ENCODE data around the gene NEU3.

The NEU3 gene

GRCh38 chr11:74988541-74989259, at the start of gene NEU3:
Gene NEU3 (plus strand): TSS chr11:74988933. CDS start chr11:74989061, 128 bp downstream.
- peak within 1 kb of the TSS; percentile 96 for H3K4me2 ChIP-seq (ENCODE audit: low read depth, low read length)
- peaks cover 41% of the 10 kb centered on the region for H3K79me2 ChIP-seq (ENCODE audit: low read length)
- H3K4me3 ChIP-seq (ENCODE audit: low read length): peak within 1 kb of the TSS; percentile 86
- H3K4me1 ChIP-seq (ENCODE audit: low read length): peaks cover 7% of the 10 kb centered on the region; the same call in 1 of the 2 replicates
- peak within 1 kb of the TSS; percentile 77 for H3K9ac ChIP-seq (ENCODE audit: low read length)
- no peaks in the 10 kb centered on the region for H4K20me1 ChIP-seq (ENCODE audit: insufficient read depth, low read length)
- no peaks in the 10 kb centered on the region for H3K9me3 ChIP-seq (replicated peaks; ENCODE audit: insufficient read depth, low read length)
- H3K27ac ChIP-seq (ENCODE audit: low read length): peak within 1 kb of the TSS; percentile 75; the same call in 1 of the 2 replicates
- H3F3A ChIP-seq (ENCODE audit: insufficient read depth, low read length): peaks cover 41% of the 10 kb centered on the region
- DNase-seq: peak; percentile 91
- H2AFZ ChIP-seq (ENCODE audit: low read length): peak within 1 kb of the TSS; percentile 59
- H3K9me2 ChIP-seq (replicated peaks; ENCODE audit: insufficient read depth, low read length): no peaks in the 10 kb centered on the region
- no peaks in the 10 kb centered on the region for H3K36me3 ChIP-seq (replicated peaks; ENCODE audit: insufficient read depth, low read length)
- TF ChIP-seq CTCF (IDR thresholded peaks at IDR 0.05; ENCODE audit: low read length): no peak
- TF ChIP-seq EZH2phosphoT487 (IDR thresholded peaks at IDR 0.05; ENCODE audit: low read length): no peak
- TF ChIP-seq EZH2 (optimal IDR thresholded peaks at IDR 0.05; ENCODE audit: low read depth, low read length): no peak
- no peaks in the 10 kb centered on the region for H3K27me3 ChIP-seq (replicated peaks; ENCODE audit: insufficient read depth, low read length)

GRCh38 chr11:74941492-74941891, 47.2 kb upstream of the NEU3 start:
- H3K9ac ChIP-seq (ENCODE audit: low read length): no peak overlapping the region
- no peaks in the 10 kb centered on the region for H3K27me3 ChIP-seq (replicated peaks; ENCODE audit: insufficient read depth, low read length)
- H3K9me2 ChIP-seq (replicated peaks; ENCODE audit: insufficient read depth, low read length): no peaks in the 10 kb centered on the region
- H4K20me1 ChIP-seq (ENCODE audit: insufficient read depth, low read length): no peaks in the 10 kb centered on the region
- H3K4me1 ChIP-seq (ENCODE audit: low read length): peaks cover 19% of the 10 kb centered on the region
- H3K36me3 ChIP-seq (replicated peaks; ENCODE audit: insufficient read depth, low read length): 0 out of 2 replicates have a peak, but pooled peaks cover 2% of the 10 kb centered on the region
- no peak for TF ChIP-seq EZH2 (optimal IDR thresholded peaks at IDR 0.05; ENCODE audit: low read depth, low read length)
- no peak for TF ChIP-seq EZH2phosphoT487 (IDR thresholded peaks at IDR 0.05; ENCODE audit: low read length)
- no peak for TF ChIP-seq CTCF (IDR thresholded peaks at IDR 0.05; ENCODE audit: low read length)
- H3K4me3 ChIP-seq (ENCODE audit: low read length): no peak overlapping the region
- no peak overlapping the region for H3K27ac ChIP-seq (ENCODE audit: low read length)
- no peak overlapping the region for H2AFZ ChIP-seq (ENCODE audit: low read length)
- DNase-seq: no peak
- H3K79me2 ChIP-seq (ENCODE audit: low read length): peaks cover 39% of the 10 kb centered on the region
- H3K4me2 ChIP-seq (ENCODE audit: low read depth, low read length): 0 out of 2 replicates have a peak overlapping the region, but pooled peaks have one; percentile 41
- no peaks in the 10 kb centered on the region for H3F3A ChIP-seq (ENCODE audit: insufficient read depth, low read length)
- H3K9me3 ChIP-seq (replicated peaks; ENCODE audit: insufficient read depth, low read length): no peaks in the 10 kb centered on the region

GRCh38 chr11:74942073-74942759, 46.5 kb upstream of the NEU3 start:
- H2AFZ ChIP-seq (ENCODE audit: low read length): no peak overlapping the region
- H3K4me2 ChIP-seq (ENCODE audit: low read depth, low read length): peak overlapping the region; percentile 41
- H3K9ac ChIP-seq (ENCODE audit: low read length): no peak overlapping the region
- no peaks in the 10 kb centered on the region for H4K20me1 ChIP-seq (ENCODE audit: insufficient read depth, low read length)
- peaks cover 19% of the 10 kb centered on the region for H3K4me1 ChIP-seq (ENCODE audit: low read length)
- TF ChIP-seq CTCF (IDR thresholded peaks at IDR 0.05; ENCODE audit: low read length) (no peak), EZH2 (optimal IDR thresholded peaks at IDR 0.05; ENCODE audit: low read depth, low read length) (no peak), EZH2phosphoT487 (IDR thresholded peaks at IDR 0.05; ENCODE audit: low read length) (no peak)
- no peak for DNase-seq
- no peaks in the 10 kb centered on the region for H3F3A ChIP-seq (ENCODE audit: insufficient read depth, low read length)
- H3K27me3 ChIP-seq (replicated peaks; ENCODE audit: insufficient read depth, low read length): no peaks in the 10 kb centered on the region
- peak overlapping the region; percentile 7; the same call in 1 of the 2 replicates for H3K27ac ChIP-seq (ENCODE audit: low read length)
- no peaks in the 10 kb centered on the region for H3K9me3 ChIP-seq (replicated peaks; ENCODE audit: insufficient read depth, low read length)
- H3K4me3 ChIP-seq (ENCODE audit: low read length): no peak overlapping the region
- 0 out of 2 replicates have a peak, but pooled peaks cover 2% of the 10 kb centered on the region for H3K36me3 ChIP-seq (replicated peaks; ENCODE audit: insufficient read depth, low read length)
- H3K9me2 ChIP-seq (replicated peaks; ENCODE audit: insufficient read depth, low read length): no peaks in the 10 kb centered on the region
- peaks cover 45% of the 10 kb centered on the region for H3K79me2 ChIP-seq (ENCODE audit: low read length)
